Measurements from ENCODE around the gene N4BP2L2. TPM values are rescaled to one million over a fixed set of nuclear protein-coding genes. Genes with fewer than 3 reads are reported as not detected.
"Not testable (repeated sequence)": the region's sequence is repeated elsewhere in the genome, so short reads cannot be mapped to it uniquely, and the experiment has no call there.

The N4BP2L2 gene
- total RNA-seq = 117 TPM
- long read RNA-seq, full-length matches to known transcripts = 28 of 142 reads
- long read RNA-seq, partial matches to known transcripts = 76 of 142 reads
- long read RNA-seq, other reads (novel, unspliced or antisense) = 38 of 142 reads

DNA sequence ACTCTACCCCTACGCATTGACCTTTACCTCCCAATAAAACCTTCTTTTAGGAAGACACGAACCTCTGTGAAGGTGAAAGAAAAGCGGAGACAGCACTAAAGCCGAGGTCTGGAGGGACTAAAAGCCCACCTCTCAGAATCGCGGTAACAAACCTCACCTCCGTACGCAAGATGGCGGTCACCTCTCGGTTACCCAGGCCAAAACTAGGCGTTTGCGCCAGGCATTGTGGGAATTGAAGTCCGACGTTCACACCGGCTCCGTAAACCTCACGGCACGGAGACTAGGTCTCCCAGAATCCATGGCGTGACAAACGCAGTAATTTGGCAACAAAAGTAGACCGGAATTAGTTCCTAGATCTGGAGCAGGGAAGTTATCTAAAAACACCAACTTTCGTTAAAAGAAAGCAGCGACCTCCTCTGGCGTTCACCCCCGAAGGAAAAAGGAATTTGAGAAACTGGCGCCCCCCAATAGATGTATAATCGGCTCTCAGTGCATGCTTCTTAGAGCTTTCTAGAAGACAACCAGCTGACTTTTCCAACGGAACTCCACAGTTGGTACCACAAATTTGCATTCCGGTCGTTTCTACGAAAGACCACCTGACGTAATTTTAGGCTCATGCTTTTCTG lies at the start of gene N4BP2L2:
Gene N4BP2L2, minus strand, starts transcription at position 175 of the 626 bp plus-strand sequence. CDS start 1,768 bp downstream, outside the sequence.
- peak; percentile 94 for DNase-seq (ENCODE audit: low spot score)

DNA sequence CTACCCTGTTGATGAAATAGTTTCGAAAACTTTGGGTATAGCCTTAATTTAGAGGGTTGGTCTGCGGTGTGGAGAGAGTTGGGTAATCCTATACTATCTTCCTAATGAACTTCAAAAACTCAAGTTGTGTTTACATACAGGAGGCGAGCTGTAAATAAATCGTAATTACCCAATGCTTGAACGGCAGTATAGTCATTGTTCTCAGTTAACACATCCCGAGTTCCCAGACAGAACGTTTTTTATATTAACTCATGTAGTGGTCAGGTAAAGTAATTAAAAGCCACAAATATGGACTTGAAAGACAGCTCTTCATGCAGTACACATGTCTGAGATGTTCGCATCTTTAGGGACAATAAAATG lies 49.2 kb upstream of the N4BP2L2 start:
- no peak for DNase-seq (ENCODE audit: low spot score)

DNA sequence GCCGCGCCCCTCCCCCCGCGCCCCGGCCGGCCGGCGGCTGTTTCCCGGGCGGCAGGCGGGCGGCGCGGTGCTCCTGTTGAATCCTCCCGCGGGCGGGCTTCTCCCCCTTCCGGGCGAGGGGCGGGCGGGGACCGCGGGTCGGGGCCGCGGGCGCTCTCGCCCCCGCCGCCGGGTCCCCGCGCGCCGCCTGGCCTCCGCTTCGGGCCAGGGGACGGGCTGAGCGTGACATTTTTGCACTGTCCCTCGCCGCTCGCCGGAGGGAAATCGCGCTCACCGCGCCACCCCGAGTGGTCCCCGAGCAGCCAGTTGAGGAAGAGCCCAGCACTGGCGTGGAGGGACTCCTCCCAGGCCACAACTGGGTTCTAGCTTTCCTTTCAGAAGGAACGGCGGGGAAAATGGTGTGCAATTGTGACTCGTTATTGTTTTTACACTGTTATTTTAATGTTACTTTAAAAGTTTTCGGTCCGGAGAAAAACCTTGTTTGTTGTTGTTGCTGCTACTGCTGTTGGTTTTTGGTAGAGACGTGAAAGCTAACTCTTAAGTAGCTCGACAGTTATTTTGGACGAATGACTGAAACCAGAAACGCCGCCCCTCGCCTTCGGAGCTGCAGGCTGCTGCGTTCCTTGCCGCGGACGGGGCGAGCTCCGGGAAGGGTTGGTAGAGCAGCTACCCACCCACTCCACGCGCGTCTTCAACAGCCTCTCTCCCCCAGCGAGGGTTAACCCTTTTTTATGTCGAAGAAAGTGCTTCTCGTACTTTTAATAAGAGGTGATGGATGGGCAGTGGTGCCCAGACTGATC lies 48.6 kb upstream of the N4BP2L2 start:
- peak; percentile 91 for DNase-seq (ENCODE audit: low spot score)

DNA sequence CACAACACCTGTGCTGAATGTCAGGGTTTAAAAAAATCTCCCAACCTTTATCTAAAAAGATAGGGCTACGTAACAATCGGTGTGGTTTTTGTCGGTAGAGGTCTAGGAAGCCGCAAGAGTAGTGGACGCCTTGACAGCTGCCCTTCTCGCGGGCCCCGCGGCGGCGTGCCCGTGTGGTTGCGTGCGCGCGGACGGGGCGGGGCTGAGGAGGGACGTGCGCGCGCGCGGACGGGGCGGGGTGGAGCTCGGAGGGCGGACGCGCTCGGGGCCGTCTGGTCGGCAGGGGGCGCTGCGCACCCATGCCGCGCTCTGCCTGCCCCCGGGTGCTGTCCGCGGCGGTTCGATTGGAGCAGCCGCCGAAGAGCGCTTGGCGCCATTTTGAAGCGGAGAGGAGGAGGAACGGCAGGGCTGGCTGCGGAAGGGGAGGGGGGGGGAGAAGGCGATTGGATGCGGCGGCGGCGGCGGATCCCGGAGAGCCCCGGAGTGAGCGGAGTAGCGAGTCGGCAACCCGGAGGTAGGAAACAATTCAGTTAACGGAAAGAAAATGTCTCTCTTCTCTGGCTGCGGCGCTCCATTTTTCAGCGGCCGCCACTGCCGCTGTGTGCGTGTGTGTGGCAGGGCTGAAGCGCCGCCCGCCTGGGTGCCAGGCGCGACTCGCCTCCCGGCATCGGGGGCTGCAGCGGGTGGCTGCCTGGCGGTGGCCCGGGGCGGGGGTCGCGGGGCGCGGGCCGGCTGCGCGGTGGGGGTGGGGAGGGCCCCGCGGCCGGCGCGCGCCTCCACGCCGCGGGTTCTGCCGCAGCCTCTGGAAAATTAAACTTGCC lies 47.7 kb upstream of the N4BP2L2 start, which contains the start of gene PDS5B:
Gene PDS5B, plus strand, starts transcription at position 373 of the 821 bp plus-strand sequence. CDS start 62,321 bp downstream, outside the sequence.
- peak; percentile 98 for DNase-seq (ENCODE audit: low spot score)

DNA sequence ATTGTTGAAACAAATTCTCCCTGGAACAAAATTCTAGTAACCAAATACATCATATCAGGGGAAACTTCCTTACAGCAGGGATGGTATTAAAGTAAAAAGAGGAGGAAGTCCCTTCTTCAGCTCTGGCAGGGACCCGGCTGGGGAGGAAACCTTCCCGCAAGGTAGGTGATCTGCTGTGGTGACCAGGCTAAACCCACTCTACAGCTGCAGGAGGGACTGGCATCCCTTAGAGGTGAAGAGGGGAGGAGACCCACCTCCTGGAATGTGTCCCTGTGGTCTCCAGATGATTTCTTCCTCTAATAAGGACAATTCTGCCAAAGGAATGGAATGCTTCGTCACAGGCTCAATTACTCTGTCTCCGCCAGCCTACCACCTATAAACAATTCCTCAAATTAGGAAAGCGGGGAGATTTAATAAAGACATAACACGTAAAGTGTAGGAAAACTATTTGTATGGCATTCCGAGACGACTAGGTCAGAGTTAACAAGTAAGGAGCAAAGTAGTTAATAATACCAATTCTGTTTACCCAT lies 47.0 kb upstream of the N4BP2L2 start:
- DNase-seq (ENCODE audit: low spot score) = no peak

DNA sequence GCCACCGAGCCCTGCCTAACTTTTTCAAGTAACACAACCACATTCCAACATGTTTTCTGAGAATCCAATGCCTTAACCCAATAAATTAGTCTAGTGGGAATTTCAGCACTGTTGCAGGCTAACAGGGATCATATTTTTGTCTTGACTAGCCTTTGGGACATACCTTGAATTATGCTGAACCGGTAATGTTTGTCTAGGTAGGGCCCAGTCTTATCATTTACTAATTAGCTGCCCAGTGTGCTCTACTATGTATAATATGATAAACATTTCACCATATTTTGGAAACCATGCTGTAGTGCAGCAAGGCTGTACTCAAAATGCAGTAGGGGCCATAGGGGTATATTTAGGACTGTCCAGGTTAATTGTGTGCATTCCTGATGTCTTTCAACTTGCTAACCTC lies 44.4 kb upstream of the N4BP2L2 start:
- no peak for DNase-seq (ENCODE audit: low spot score)

DNA sequence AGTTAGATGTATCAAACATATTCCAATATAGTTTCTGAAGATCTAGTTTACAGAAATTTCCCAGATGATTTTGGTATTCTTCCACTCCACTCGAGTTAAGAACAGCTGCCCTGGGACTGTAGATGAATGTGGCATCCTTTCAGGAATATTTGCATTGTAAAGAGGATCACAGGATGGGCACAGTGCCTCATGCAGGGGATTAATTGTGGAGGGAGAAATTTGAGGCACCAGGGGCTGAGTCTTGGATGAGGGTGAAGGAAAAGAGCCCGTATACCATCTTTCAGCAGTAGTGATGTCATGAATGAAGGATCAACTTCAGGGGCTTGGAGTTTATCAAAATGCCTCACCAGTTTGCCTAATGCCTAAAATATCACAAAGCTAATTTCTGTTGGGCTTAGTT lies 43.7 kb upstream of the N4BP2L2 start:
- DNase-seq (ENCODE audit: low spot score) = no peak

DNA sequence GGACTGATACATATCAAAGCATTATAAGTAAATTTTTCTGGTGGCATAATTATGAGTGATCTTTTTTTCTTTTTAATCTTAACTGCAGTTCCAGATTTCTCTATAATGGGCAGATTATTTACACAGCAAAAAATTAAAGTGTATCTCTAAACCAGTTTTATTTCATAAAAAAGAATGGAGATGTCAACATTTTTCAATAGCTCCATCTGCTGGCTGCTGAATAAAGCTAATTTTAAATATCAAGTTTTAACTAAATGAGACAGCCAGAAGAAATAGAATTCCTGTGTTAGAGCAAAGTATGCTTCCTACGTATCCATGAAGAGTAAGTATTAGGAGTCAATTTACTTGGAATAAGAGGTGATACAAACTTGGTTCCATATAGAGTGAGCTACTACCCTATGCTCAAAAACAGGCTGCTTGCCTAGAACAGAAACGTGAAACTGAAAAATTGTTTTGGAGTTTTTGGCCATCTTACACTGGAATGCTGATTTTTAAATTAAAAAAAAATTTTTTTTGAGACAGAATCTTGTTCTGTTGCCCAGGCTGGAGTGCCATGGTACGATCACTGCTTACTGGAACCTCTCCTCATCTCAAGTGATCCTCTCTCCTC lies 42.7 kb upstream of the N4BP2L2 start:
- no peak for DNase-seq (ENCODE audit: low spot score)

DNA sequence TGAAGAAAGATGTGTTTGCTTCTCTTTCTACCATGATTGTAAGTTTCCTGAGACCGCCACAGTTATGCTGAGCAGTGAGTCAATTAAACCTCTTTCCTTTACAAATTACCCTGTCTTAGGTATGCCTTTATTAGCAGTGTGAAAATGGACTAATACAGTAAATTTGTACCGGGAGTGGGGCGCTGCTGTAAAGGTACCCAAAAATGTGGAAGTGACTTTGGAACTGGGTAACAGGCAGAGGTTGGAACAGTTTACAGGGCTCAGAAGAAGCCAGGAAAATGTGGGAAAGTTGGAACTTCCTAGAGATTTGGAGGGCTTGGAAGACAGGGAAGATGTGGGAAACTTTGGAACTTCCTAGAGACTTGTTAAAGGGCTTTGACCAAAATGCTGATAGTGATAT lies 38.4 kb upstream of the N4BP2L2 start:
- DNase-seq (ENCODE audit: low spot score) = no peak

DNA sequence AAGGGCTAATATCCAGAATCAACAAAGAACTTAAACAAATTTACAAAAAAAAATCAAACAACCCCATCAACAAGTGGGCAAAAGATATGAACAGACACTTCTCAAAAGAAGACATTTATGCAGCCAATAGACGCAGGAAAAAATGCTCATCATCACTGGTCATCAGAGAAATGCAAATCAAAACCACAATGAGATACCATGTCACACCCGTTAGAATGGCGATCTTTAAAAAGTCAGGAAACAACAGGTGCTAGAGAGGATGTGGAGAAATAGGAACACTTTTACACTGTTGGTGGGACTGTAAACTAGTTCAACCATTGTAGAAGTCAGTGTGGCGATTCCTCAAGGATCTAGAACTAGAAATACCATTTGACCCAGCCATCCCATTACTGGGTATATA lies 37.1 kb upstream of the N4BP2L2 start:
- not testable (repeated sequence) for DNase-seq (ENCODE audit: low spot score)

DNA sequence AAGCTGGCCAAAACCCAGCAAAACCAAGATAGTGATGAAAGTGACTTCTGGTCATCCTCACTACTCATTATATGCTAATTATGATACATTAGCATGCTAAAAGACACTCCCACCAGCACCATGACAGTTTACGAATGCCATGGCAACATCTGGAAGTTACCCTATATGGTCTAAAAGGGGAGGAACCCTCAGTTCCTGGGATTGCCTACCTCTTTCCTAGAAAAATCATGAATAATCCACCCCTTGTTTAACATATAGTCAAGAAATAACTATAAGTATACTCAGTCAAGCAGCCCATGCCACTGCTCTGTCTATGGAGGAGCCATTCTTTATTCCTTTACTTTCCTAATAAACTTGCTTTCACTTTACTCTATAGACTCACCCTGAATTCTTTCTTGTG lies 22.2 kb upstream of the N4BP2L2 start:
- not testable (repeated sequence) for DNase-seq (ENCODE audit: low spot score)

DNA sequence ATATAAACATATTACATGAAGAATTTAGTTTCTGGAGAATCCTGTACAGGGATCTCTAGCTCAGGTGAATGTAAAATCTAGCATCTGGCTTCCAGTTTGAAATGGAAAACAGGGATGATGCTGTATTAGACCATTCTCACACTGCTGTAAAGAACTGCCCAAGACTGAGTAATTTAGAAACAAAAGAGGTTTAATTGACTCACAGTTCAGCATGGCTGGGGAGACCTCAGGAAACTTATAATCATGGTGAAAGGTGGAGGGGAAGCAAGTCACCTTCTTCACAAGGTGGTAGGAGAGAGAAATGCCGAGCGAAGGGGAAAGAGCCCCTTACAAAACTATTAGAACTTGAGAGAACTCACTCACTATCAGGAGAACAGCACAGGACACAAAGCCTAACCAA lies 17.0 kb upstream of the N4BP2L2 start:
- no peak for DNase-seq (ENCODE audit: low spot score)

DNA sequence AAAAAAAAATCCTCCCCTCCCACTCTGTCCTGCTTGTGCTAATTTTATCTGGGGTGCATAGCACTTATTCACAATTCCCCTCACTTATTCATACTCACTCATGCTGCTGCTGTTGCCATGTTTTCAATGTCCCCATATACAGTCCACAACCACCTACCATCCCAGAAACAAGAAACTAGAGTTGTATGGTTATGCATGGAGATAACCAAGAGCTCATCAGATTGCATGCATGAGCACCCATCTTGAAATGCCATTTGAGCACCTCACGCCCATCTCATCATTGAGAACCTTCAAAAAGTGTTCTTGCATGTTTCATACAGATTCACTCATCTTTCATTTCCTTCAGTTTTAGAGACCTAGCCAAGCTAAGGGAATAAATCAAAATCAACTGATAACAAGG lies 15.1 kb upstream of the N4BP2L2 start:
- no peak for DNase-seq (ENCODE audit: low spot score)

DNA sequence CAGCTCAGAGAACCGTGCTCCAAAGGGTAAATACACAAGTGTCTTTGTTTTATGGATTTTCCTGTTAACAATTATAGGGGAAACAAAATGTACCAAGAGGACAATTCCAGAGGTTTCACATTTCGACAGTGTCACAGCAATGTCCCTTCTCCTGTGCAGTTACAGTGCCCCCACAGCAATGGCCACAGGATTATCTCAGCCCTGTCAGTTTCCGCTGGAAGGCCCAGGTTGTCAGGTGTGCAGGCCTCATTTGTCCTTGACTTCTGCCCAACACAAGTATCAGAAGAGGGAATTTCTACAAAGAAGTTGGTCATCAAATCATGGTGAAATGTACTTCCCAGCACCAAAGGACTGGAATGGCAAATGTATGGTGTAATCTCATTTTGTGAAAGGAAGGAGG lies 11.2 kb upstream of the N4BP2L2 start:
- no peak for DNase-seq (ENCODE audit: low spot score)

DNA sequence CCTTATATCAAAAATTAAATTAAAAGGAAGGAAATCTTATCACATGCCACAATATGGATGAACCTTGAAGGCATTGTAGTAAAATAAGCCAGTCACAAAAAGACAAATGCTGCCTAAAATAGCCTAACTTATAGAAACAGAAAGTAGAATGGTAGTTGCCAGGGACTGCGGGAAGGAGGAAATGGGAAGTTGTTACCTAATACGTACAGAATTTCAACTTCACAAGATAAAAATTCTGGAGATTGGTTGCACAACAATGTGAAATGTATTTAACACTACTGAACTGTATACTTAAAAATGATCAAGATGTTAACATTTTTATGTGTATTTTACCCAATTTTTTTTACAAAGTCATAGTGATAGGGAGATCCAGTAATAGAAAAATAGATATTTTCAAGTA lies 10.2 kb upstream of the N4BP2L2 start:
- DNase-seq (ENCODE audit: low spot score) = no peak

DNA sequence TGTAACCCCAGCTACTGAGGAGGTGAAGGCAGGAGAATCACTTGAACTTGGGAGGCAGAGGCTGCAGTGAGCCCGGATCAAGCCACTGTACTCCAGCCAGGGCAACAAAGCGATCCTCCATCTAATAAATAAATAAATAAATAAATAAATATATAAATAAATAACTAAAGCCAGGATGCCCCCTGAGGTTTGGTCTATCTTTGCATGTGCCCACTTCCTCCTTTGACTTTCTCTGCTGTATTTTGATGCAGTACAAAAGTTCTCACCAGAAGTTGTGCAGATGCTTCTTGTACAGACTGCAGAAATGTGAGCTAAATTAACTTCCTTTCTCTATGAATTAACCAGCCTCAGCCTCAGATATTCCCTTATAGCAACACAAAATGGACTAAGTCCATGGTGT lies 6.5 kb upstream of the N4BP2L2 start:
- no peak for DNase-seq (ENCODE audit: low spot score)

DNA sequence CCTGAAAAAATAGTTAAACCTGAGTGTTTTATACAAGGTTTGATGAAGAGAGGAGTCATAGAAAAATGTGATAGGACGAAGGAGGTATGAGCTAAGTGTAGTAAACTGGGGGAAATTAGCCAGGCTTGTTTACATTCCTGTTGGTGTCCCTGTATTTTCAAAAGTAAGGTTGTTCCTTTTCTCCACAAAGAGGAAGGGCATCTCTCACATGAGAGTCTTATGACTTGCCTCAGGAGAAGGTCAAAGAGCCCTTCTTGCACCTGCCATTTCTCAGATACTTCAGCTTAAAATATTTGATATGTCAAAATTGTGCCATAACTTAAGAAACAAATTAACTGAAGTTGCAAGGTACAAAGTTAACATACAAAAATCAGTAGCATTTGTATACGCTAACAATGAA lies 3.6 kb upstream of the N4BP2L2 start:
- DNase-seq (ENCODE audit: low spot score) = no peak

DNA sequence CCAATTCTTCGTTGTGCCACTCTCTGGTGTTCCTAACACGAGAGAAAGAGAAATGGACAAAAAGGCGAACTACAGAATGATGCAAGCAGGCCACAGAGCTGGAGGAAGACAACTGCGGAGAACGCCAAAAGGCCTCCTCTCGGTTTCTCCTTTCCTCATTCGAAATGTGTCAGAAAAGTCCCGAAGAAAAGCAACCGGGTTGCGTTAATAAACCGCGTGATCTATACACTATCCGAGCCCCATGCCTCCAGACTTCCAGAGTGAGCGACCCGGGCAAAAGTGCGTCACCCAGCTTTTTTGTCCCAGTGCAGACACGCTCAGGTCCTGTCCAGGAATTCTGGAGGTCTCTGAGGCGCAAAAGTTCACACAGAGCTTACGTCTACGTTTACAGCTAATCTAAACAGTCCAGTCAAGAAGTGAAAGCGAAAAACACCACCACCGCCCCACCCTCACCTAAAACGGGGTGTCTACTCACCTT lies 413 bp downstream of the N4BP2L2 start:
- DNase-seq (ENCODE audit: low spot score) = no peak

DNA sequence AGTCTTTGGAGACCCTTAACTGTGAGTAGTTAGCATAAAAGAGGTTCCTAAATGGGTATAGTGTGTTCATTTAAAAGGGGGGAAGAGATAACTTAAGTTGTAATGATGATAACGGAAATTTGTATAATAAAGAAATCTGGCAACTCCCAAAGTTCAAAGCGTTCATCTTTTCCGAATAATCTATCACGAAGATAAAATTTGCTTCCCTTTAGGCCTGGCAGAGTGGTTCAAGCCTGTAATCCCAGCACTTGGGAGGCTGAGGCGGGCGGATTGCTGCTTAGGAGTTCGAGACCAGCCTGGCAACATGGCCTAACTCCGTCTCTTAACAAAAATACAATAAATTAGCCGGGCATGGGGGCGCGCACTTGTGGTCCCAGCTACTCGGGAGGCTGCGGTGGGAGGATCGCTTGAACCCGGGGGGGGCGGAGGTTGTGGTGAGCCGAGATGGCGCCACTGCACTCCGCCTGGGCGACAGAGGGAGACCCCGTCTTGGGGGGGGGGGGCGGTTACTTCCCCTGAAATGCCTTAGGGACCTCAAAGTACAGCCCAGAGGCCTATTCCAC lies 934 bp downstream of the N4BP2L2 start:
- DNase-seq (ENCODE audit: low spot score) = no peak

DNA sequence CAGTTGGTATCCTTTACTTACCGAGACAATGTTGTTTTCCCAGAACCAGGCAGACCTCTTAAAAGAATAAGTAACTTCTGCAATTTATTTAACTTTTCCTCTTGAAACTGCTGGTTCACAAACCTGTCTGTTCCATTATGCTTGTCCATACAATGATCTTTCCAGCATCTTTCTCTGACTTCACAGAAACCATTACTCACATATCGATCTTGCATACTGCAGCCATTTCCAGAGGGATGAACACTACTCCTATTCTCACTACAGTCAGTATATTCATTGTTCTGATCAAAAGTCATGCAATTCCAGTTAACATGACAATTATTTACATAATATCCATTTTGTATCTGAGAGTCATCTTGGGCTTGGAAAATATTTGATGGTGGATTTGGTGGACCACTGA lies 2.8 kb downstream of the N4BP2L2 start:
- DNase-seq (ENCODE audit: low spot score) = no peak

DNA sequence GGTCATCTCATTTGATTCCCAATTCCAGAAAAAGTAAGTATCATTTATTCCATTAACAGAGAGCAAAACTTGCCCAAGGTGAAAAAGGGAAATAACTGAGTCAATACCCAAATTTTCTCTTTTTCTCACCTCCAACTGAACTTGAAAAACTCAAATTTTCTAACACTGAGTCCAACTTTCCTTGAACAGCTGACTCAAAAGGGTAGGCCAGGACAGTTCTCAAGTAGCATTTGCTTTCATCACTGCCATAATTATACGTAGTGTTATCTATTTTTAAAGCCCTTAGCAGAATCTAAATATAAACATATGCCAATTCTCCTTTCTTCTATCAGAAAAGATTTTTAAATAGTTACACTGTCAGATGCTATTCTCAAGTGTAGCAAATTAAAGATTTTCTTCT lies 3.5 kb downstream of the N4BP2L2 start:
- DNase-seq (ENCODE audit: low spot score) = no peak
